Measurements from ENCODE around the gene COA1.

DNA sequence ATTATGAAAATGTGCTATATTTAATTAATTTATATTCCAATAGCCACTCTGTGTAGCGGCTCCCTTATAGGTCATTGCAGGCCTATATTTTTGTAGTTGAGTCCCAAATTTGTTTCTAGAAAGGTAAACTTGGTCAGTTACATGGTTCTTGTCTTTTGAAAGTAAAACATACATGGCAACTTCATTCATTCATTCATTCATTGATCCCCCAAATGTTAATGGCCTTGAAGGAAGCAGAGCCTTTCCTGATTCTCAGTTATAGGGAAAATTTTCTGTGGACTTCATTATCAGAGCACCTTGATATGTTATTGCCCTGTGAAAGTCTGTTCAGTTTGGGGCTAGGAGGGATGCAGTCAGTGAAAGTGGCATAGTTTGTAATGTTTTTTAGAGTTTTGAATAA, 32.1 kb upstream of the COA1 start:
- TF ChIP-seq POLR2A (IDR thresholded peaks at IDR 0.05) = no peak
- TF ChIP-seq, protein P1, sequence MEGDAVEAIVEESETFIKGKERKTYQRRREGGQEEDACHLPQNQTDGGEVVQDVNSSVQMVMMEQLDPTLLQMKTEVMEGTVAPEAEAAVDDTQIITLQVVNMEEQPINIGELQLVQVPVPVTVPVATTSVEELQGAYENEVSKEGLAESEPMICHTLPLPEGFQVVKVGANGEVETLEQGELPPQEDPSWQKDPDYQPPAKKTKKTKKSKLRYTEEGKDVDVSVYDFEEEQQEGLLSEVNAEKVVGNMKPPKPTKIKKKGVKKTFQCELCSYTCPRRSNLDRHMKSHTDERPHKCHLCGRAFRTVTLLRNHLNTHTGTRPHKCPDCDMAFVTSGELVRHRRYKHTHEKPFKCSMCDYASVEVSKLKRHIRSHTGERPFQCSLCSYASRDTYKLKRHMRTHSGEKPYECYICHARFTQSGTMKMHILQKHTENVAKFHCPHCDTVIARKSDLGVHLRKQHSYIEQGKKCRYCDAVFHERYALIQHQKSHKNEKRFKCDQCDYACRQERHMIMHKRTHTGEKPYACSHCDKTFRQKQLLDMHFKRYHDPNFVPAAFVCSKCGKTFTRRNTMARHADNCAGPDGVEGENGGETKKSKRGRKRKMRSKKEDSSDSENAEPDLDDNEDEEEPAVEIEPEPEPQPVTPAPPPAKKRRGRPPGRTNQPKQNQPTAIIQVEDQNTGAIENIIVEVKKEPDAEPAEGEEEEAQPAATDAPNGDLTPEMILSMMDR (IDR thresholded peaks at IDR 0.05) = no peak
- no peak for TF ChIP-seq POLR2AphosphoS5 (IDR thresholded peaks at IDR 0.05)
